Measurements from ENCODE around the gene ALAS2. TPM values are rescaled to one million over a fixed set of nuclear protein-coding genes. Genes with fewer than 3 reads are reported as not detected.
A peak's percentile ranks its signal among the peaks of the same experiment; 100 is the strongest.
"Not testable (repeated sequence)": the region's sequence is repeated elsewhere in the genome, so short reads cannot be mapped to it uniquely, and the experiment has no call there.

Gene ALAS2
- total RNA-seq = 65.2 TPM

DNA sequence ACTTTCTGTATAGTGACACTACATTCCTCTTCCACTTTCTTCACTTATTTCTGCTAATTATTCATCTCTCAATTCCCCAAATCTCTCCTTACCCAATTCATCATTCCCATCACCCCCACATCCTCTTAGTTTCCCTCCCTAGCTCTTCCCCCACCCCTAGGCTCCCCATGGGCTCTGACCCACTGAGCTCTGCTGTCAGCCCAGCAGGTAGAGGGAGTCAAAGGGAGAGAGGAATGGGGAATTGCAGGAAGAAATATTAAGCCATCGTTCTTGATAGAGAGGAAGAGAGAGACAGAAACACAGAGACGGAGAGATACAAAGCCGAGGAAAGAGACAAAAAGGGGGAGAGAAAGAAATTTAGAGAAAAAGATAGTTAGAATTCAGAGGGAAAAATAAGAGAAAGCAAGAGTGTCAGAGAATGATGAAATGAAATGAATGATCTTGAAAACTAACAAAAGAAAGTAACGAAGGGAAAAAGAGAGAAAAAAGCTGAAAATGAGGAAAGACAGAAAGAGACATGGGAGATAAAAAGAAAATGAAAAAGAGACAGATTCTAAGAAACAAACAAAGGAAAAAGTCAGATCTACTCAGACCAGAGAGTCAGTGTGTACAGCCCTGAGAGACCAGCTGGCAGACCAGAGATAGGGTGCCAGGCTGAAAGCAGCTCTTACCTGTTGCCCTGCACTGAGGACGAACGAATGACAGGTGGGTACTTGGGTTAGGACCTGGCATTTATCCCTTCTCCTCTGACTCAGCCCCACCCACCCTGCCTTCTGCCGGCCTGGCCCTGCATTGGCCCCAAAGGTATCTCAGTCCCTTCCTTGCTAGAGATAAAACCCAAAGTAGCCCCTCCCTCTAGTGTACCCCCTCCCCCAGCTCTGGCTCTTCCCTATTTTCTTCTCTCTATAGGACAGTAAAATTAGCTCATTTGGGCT, at the start of gene ALAS2:
ALAS2 (minus strand) TSS at position 707 of the 935 bp plus-strand sequence. CDS start 4,977 bp downstream, outside the sequence.
- ATAC-seq (no peak), DNase-seq (ENCODE audit: low spot score) (no peak)
- intact Hi-C loops (cut with DNase I) = no loop called here

- no peak for ATAC-seq
- intact Hi-C loops (cut with DNase I) = no loop called here
- no peak for DNase-seq (ENCODE audit: low spot score)
Measured at GRCh38 chrX:55074851-55075467, 44.2 kb upstream of the ALAS2 start, which contains the start of gene PAGE2B. PAGE2B (plus strand) TSS chrX:55075030; CDS start chrX:55076042, 1,012 bp downstream.

DNA sequence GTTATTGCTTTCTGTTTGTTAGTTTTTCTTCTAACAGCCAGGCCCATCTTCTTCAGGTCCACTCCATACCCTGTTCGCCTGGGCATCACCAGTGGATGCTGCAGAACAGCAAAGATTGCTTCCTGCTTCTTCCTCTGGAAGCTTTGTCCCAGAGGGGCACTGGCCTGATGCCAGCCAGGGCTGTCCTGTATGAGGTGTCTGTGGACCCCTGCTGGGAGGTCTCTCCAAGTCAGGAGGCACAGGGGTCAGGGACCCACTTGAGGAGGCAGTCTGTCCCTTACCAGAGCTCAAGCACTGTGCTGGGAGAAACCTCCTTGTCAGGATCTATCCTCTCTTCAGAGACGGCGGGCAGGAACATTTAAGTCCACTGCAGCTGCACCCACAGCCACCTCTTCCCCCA, 41.5 kb upstream of the ALAS2 start:
- ATAC-seq = no peak
- DNase-seq (ENCODE audit: low spot score) = no peak
- intact Hi-C loops (cut with DNase I) = no loop called here

DNA sequence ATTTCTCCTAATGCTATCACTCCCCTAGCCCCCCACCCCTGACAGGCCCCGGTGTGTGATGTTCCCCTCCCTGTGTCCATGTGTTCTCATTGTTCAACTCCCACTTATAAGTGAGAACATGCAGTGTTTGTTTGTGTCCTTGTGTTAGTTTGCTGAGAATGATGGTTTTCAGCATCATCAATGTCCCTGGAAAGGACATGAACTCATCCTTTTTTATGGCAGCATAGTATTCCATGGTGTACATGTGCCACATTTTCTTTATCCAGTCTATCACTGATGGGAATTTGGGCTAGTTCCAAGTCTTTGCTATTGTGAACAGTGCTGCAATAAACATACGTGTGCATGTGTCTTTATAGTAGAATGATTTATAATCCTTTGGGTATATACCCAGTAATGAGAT, 36.4 kb upstream of the ALAS2 start:
- ATAC-seq; DNase-seq (ENCODE audit: low spot score): not testable (repeated sequence)

GRCh38 chrX:55057675-55058249, 27.0 kb upstream of the ALAS2 start:
- peak; percentile 78 for ATAC-seq
- intact Hi-C loops (cut with DNase I) = no loop called here

More for the DNA sequence above, 36.4 kb upstream of the ALAS2 start:
- intact Hi-C loops (cut with DNase I) = not testable (repeated sequence)

GRCh38 chrX:55056820-55057674, 26.3 kb upstream of the ALAS2 start:
- ATAC-seq (no peak), DNase-seq (ENCODE audit: low spot score) (no peak)
- intact Hi-C loops (cut with DNase I) = no loop called here

More at GRCh38 chrX:55057675-55058249, 27.0 kb upstream of the ALAS2 start:
- DNase-seq (ENCODE audit: low spot score) = no peak

DNA sequence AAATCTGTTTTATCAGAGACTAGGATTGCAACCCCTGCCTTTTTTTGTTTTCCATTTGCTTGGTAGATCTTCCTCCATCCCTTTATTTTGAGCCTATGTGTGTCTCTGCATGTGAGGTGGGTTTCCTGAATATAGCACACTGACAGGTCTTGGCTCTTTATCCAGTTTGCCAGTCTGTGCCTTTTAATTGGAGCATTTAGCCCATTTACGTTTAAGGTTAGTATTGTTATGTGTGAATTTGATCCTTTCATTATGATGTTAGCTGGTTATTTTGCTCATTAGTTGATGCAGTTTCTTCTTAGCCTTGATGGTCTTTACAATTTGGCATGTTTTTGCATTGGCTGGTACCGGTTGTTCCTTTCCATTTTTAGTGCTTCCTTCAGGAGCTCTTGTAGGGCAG, 19.8 kb upstream of the ALAS2 start:
- ATAC-seq; intact Hi-C loops (cut with DNase I); DNase-seq (ENCODE audit: low spot score): not testable (repeated sequence)

DNA sequence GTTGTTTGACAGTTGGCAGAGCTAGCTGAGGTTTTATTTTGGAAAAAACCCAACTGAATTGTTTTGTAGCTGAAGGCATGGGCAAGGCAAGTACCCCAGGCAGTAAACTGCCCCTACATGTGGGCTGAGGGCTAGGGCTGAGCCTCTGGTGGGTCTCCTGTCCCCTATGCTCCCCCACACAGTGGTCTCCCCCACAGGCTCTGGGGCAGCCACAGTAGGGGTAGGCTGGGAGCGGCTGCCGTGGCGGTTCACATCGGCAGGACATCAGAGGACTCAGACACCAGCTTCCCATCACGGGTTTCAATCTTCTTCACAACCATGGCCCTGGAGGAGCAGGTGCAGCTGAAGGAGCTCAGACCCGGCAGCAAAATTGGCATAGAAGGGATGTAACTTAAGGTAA, 10.7 kb upstream of the ALAS2 start:
- intact Hi-C loops (cut with DNase I) = no loop called here
- DNase-seq (ENCODE audit: low spot score) (no peak), ATAC-seq (no peak)

DNA sequence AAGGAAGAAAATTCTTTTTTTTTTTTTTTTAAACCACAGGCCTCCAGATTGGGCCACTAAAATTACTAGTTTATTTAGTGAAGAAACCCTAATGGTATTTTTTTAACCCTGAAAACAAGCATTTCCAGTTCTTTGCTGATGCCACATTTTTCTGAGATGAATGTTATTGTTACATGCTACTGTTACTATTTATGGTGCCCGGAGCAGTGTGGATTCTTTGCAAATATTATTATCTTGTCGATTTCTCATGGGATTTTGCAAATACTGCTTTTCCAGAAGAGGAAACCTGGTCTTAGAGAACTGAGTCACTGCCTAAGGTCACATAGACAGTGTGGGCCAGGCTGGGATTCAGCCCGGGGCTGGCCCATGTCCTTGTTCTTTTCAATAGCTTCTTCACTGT, 8.7 kb upstream of the ALAS2 start:
- DNase-seq (ENCODE audit: low spot score) (no peak), ATAC-seq (no peak)
- intact Hi-C loops (cut with DNase I) = no loop called here

GRCh38 chrX:55033429-55033828, 2.7 kb upstream of the ALAS2 start:
- DNase-seq (ENCODE audit: low spot score) (no peak), ATAC-seq (no peak)
- intact Hi-C loops (cut with DNase I) = no loop called here

GRCh38 chrX:55029291-55029690, 1.5 kb downstream of the ALAS2 start:
- intact Hi-C loops (cut with DNase I) = no loop called here
- ATAC-seq (no peak), DNase-seq (ENCODE audit: low spot score) (no peak)

DNA sequence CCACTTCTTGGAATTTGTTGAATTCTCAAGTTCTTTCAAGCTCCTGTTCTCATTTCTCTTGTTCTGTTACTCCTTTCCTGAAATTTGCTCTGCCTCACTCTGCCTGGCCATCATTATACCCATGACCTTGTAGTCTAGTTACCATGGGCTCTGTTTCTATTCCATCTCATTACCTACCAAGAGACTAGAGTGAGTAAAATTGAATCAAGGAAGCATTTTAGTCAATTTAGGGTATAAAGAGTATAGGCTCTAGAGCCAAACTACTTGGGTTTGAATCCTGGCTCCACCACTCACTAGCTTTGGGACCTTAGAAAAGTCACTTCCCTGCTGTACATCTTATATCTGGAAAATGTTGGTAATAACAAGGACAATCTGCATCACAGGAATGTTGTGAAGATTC, 2.2 kb downstream of the ALAS2 start:
- intact Hi-C loops (cut with DNase I) = no loop called here
- no peak for ATAC-seq
- no peak for DNase-seq (ENCODE audit: low spot score)

- ATAC-seq (no peak), DNase-seq (ENCODE audit: low spot score) (no peak)
- intact Hi-C loops (cut with DNase I) = no loop called here
Measured at GRCh38 chrX:55028040-55028439, 2.7 kb downstream of the ALAS2 start.

DNA sequence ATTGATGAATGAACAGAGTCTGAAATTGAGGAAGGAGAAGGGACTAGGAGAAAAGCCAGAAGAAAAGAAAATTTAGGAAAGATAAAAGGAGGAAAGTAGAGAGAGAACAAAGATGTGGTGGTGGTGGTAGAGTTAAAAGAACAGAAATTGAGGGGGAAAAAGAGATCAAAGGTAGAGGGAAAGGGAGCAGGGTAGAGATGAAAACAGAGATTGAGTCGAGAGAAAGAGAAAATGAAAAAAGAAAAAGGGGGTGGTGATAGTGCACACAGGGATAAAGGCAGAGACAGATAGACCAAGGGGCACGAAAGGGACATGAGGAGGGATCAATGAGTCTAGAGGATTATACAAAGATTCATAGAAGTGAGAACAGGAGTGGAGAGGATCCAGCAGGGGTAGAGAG, 3.9 kb downstream of the ALAS2 start:
- DNase-seq (ENCODE audit: low spot score) = no peak
- no peak for ATAC-seq
- intact Hi-C loops (cut with DNase I) = no loop called here

DNA sequence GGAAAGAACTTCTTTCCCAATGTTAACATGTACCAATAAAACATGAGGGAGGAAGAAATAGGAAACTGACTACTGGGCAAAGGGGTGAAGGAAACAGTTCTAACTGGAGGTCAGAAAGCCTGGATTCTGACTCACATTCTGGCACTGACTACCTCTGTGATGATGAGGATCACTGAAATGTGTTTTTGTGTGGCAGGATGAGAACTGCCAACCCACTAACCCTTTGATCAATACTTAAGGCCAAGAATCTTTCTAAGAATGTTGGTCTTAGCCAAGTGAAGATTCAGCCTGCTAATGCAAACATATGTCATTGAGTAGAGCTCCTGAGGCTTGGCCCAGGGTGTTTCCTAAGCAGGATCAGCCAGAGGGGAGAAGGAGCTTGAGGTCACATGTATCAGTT, 4.6 kb downstream of the ALAS2 start:
- intact Hi-C loops (cut with DNase I) = no loop called here
- DNase-seq (ENCODE audit: low spot score) = no peak
- no peak for ATAC-seq

DNA sequence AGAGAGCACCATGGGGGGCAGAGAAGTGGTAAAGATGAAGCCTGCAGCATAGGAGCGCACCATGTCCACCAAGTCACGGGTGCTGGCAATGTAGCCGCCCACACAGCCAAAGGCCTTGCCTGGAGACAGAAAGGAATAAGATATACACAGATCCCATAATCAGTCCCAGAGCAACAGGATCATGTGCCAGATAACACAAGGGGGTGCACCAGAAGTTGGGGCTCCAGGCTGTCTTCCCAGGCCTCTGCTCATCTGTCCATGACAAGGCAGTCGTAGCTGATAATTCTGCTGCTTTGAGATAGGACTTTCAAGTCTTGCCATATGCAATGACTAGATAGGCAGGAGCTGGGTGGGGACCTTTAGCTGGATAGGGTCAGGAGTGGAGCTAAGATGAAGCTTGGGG, 15.9 kb downstream of the ALAS2 start:
- ATAC-seq (no peak), DNase-seq (ENCODE audit: low spot score) (no peak)
- intact Hi-C loops (cut with DNase I) = no loop called here

DNA sequence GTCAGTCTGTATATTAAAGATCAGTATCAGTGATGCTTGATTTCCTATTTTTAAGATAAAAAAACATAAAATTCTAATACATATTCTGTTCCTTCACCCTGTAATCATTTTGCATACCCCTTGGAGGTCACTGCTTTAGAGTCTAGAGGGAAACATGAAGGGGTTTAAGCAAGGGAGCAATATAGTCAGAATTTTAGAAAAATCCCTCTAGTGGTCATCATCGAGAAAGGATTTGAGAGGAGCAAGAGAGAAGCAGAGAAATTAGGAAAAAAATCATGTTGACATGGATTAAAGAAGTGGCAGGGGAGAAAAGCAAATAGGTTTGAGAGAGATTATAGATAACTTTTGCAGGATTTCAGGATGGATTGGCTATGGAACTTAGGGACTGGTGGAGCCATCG, 19.5 kb downstream of the ALAS2 start:
- no peak for ATAC-seq
- DNase-seq (ENCODE audit: low spot score) = no peak
- intact Hi-C loops (cut with DNase I) = no loop called here

- ATAC-seq (peak; percentile 25), DNase-seq (ENCODE audit: low spot score) (no peak)
- intact Hi-C loops (cut with DNase I) = no loop called here
Measured at GRCh38 chrX:55008571-55009358, 22.0 kb downstream of the ALAS2 start.

Data from sciatic nerve (tissue), 2 donors.